Activated T-cell treated with anti-CD3 and anti-CD28 coated beads, Interleukin-2, amount 50 U/mL, for 24 hours (primary cell): ENCODE results near the gene TUB.

Source experiments
- DNase-seq: peaks from one replicate; pipeline ENCODE4 v3.0.0-alpha.2; 2020
- H3K27ac Mint-ChIP-seq: 2 replicates; pipeline ENCODE4 v1.8.0; 2020; ENCODE audit warnings: mild to moderate bottlenecking, mixed read lengths
- H3K27me3 Mint-ChIP-seq: 2 replicates; pipeline ENCODE4 v1.8.0; 2020; ENCODE audit warnings: mixed read lengths
- H3K36me3 Mint-ChIP-seq: 2 replicates; pipeline ENCODE4 v1.8.0; 2020; ENCODE audit warnings: low read depth, mixed read lengths
- H3K4me1 Mint-ChIP-seq: 2 replicates; pipeline ENCODE4 v1.8.0; 2020; ENCODE audit warnings: low read depth, mixed read lengths
- H3K4me3 Mint-ChIP-seq: 2 replicates; pipeline ENCODE4 v1.8.0; 2020; ENCODE audit warnings: mild to moderate bottlenecking, moderate library complexity, mixed read lengths
- H3K9me3 Mint-ChIP-seq: 2 replicates; pipeline ENCODE4 v1.8.0; 2020; ENCODE audit warnings: mixed read lengths

Gene TUB

GRCh38 chr11:8080674-8081590 is at the start of gene TUB:
TSS of gene TUB (plus strand) at chr11:8081211. CDS start at chr11:8081511, 300 bp downstream.
- Mint-ChIP-seq H3K36me3 (no peaks in the 10 kb centered on the region), H3K27ac (no peak within 1 kb of the TSS), H3K4me1 (peaks cover 6% of the 10 kb centered on the region), H3K9me3 (no peaks in the 10 kb centered on the region), H3K4me3 (peak within 1 kb of the TSS; percentile 62), H3K27me3 (peaks cover 68% of the 10 kb centered on the region)
- peak; percentile 38 for DNase-seq

GRCh38 chr11:8031248-8032115 is 49.5 kb upstream of the TUB start:
- H3K36me3 Mint-ChIP-seq, result no peaks in the 10 kb centered on the region
- no peak overlapping the region for H3K4me3 Mint-ChIP-seq
- peaks cover 6% of the 10 kb centered on the region for H3K4me1 Mint-ChIP-seq
- peaks cover 47% of the 10 kb centered on the region for H3K27me3 Mint-ChIP-seq
- no peaks in the 10 kb centered on the region for H3K9me3 Mint-ChIP-seq
- no peak for DNase-seq
- H3K27ac Mint-ChIP-seq, result no peak overlapping the region

- Mint-ChIP-seq H3K4me3 (no peak overlapping the region), H3K27ac (no peak overlapping the region), H3K9me3 (no peaks in the 10 kb centered on the region), H3K4me1 (peaks cover 6% of the 10 kb centered on the region), H3K36me3 (no peaks in the 10 kb centered on the region), H3K27me3 (peaks cover 45% of the 10 kb centered on the region)
- DNase-seq, result no peak
These were observed 48.9 kb upstream of the TUB start for GRCh38 chr11:8032122-8032521.

- no peak overlapping the region for H3K27ac Mint-ChIP-seq
- peaks cover 45% of the 10 kb centered on the region for H3K27me3 Mint-ChIP-seq
- H3K4me1 Mint-ChIP-seq, result peaks cover 6% of the 10 kb centered on the region
- no peak overlapping the region for H3K4me3 Mint-ChIP-seq
- H3K36me3 Mint-ChIP-seq, result no peaks in the 10 kb centered on the region
- no peaks in the 10 kb centered on the region for H3K9me3 Mint-ChIP-seq
- no peak for DNase-seq
These were observed 48.3 kb upstream of the TUB start for GRCh38 chr11:8032576-8033304.

DNA sequence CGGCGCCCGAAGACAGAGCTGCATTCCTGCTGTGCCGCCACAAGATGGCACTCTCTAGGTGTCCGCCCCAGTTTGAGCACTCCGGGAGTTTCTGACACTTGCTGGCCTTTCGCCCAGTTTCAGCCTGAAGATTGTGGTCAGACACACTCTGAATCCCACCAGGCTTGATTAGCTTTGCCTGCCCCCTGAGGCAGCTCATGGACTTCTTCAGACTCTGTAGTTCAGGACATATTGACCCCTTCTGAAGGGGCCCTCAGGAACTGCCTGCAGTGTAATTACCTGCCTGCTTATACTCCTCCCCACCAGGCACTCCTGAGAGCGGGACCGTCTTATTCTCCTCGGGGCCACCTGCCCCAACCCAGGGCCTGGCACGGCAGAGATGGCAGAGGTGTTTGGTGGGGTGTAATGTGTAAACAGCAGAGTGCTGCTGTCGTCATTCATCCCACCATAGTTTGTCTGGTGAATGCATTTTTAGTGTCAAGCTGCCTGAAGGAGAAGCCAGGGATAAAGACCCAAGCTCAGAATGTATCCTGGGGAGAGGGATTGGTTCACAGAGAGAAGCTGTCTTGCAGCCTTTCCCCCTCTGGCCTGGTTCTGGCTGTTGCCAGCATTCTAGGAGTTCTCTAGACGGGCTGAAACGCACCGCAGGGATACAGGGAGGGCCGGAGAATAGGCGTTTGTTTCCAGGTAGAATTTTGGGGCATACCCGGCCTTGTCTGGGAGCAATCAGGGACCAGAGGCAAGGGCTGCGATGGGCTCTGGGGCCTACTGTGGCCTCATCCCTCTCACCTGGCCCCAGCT is 47.5 kb upstream of the TUB start:
- Mint-ChIP-seq H3K4me1 (peaks cover 6% of the 10 kb centered on the region), H3K36me3 (no peaks in the 10 kb centered on the region), H3K27ac (no peak overlapping the region), H3K27me3 (peaks cover 45% of the 10 kb centered on the region), H3K9me3 (no peaks in the 10 kb centered on the region), H3K4me3 (no peak overlapping the region)
- DNase-seq, result peak; percentile 70

DNA sequence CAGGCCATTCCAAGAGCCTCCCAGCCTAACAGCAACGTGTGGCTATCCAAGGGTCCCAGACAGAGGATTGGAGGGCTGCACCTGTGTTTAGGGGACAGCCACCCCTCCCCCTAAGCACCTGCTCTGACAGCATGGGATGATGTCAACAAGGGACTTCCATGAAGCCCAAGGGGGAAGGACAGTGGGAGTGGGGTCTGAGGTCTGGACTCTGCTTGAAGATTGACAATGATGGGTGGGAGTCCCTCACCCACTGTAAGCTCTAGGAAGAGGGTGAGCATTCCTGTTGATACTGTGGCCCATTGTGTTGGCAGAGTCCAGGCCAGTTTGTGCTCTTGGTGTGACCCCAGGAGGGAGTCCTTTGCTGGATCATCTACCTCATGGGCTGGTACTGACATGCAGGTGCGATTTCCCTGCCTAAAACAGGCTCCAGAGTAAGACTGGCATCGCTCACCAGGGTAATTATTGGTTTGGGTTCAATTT is 46.9 kb upstream of the TUB start:
- no peaks in the 10 kb centered on the region for H3K9me3 Mint-ChIP-seq
- no peak overlapping the region for H3K4me3 Mint-ChIP-seq
- H3K27ac Mint-ChIP-seq, result no peak overlapping the region
- DNase-seq, result no peak
- no peaks in the 10 kb centered on the region for H3K36me3 Mint-ChIP-seq
- peaks cover 6% of the 10 kb centered on the region for H3K4me1 Mint-ChIP-seq
- H3K27me3 Mint-ChIP-seq, result peaks cover 45% of the 10 kb centered on the region

DNA sequence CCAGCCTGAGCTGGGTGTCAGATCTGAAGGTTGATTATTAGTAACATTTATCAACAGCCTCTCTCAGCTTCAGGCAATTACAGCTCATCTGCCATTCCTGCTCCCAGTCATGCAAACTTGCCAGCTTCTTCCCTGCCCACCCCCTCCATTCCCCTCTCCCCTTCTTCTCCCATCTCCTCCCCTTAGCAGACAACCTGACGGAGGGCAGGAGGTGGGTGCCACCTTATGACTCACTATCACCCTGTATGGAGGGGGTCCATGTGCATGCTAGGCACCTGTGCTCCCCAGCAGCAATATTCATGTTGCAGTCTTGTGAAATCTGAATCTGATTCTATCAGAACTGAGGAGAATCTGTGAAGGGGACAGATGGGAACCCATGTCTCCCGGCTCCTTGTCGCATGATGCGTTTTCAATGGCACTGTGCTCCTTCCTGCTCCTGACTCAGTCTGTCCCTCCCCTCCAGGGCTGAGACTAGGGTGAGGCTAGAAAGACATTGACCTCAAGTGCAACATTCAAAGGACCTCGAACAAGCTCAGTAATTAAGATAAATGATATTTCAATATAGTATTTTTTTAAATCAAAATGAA is 46.3 kb upstream of the TUB start:
- H3K27ac Mint-ChIP-seq, result no peak overlapping the region
- no peaks in the 10 kb centered on the region for H3K36me3 Mint-ChIP-seq
- H3K4me3 Mint-ChIP-seq, result no peak overlapping the region
- no peak for DNase-seq
- peaks cover 6% of the 10 kb centered on the region for H3K4me1 Mint-ChIP-seq
- peaks cover 48% of the 10 kb centered on the region for H3K27me3 Mint-ChIP-seq
- no peaks in the 10 kb centered on the region for H3K9me3 Mint-ChIP-seq

DNA sequence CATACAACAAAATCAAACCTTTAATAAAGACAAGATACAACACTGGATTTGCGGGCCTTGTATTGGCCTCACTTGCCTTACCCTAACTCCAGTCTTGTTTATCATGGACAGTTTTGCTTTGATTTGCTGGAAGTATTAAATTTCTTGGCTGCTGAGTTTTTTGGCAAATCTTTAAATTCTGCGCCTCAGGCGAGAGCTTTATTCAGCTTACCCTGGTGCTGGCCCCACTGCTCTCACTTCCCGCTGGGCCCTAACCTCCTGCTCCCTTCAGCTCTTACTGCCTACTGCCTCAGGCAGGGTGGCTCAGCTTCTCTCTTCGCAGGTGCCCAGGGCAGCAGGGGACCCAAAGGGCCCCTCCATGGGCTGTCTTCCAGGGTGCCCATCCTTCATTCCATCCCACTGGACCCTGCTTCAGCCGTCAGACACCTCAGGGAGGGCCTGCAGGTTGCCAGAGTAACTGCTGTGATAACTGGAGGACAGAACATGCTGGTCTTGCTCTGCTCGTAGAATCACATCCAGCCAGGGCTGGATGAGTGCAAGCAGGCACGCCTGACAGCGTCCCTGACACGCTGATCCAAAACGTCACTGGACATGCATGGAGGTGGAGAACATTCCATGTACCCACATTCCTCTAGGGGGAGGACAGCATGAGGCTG is 45.7 kb upstream of the TUB start:
- H3K4me3 Mint-ChIP-seq, result no peak overlapping the region
- H3K4me1 Mint-ChIP-seq, result peaks cover 6% of the 10 kb centered on the region
- H3K27ac Mint-ChIP-seq, result no peak overlapping the region
- no peak for DNase-seq
- peaks cover 43% of the 10 kb centered on the region for H3K27me3 Mint-ChIP-seq
- H3K9me3 Mint-ChIP-seq, result no peaks in the 10 kb centered on the region
- H3K36me3 Mint-ChIP-seq, result no peaks in the 10 kb centered on the region

- Mint-ChIP-seq H3K27me3 (peaks cover 35% of the 10 kb centered on the region), H3K27ac (no peak overlapping the region), H3K36me3 (no peaks in the 10 kb centered on the region), H3K4me3 (no peak overlapping the region), H3K9me3 (no peaks in the 10 kb centered on the region), H3K4me1 (peaks cover 6% of the 10 kb centered on the region)
- no peak for DNase-seq
These were observed 44.8 kb upstream of the TUB start for GRCh38 chr11:8036002-8036802.

DNA sequence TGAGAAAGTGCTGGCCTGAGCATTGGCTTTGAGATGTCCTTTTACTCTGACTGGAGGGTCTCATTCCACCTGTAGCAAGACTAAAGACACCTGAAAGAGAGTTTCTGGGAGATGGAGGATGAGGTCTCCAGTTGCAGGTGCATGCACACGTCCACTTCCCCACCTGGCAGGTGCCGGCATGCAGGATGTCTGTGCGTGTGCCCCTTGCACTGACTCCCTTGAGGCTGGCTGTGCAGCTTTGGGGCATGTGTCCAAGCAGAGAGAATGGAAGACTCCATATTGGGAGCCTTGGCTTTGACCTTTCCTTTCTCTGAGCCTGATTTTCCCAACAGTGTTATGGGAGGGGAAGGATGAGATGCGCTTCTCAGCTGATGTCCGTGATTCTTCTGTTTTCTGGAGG is 44.0 kb upstream of the TUB start:
- H3K4me3 Mint-ChIP-seq, result no peak overlapping the region
- H3K4me1 Mint-ChIP-seq, result peaks cover 6% of the 10 kb centered on the region
- no peak for DNase-seq
- H3K36me3 Mint-ChIP-seq, result no peaks in the 10 kb centered on the region
- no peak overlapping the region for H3K27ac Mint-ChIP-seq
- peaks cover 32% of the 10 kb centered on the region for H3K27me3 Mint-ChIP-seq
- no peaks in the 10 kb centered on the region for H3K9me3 Mint-ChIP-seq

GRCh38 chr11:8038393-8038792 is 42.6 kb upstream of the TUB start:
- Mint-ChIP-seq H3K27ac (no peak overlapping the region), H3K27me3 (peaks cover 22% of the 10 kb centered on the region), H3K4me1 (peaks cover 2% of the 10 kb centered on the region), H3K4me3 (no peak overlapping the region), H3K36me3 (no peaks in the 10 kb centered on the region), H3K9me3 (no peaks in the 10 kb centered on the region)
- no peak for DNase-seq

GRCh38 chr11:8038811-8039529 is 42.0 kb upstream of the TUB start:
- peak; percentile 22 for DNase-seq
- Mint-ChIP-seq H3K27ac (no peak overlapping the region), H3K36me3 (no peaks in the 10 kb centered on the region), H3K4me3 (no peak overlapping the region), H3K27me3 (peaks cover 18% of the 10 kb centered on the region), H3K9me3 (no peaks in the 10 kb centered on the region), H3K4me1 (no peaks in the 10 kb centered on the region)
